ENCODE measurements around the gene UGDH. TPM values are rescaled to one million over a fixed set of nuclear protein-coding genes. Genes with fewer than 3 reads are reported as not detected.

UGDH gene
- total and polyA plus RNA-seq, 2 of the 13 experiments (the other 11 are each of a cell fraction or from before 2014, with no cell fraction given): 99.0 to 384 TPM

DNA sequence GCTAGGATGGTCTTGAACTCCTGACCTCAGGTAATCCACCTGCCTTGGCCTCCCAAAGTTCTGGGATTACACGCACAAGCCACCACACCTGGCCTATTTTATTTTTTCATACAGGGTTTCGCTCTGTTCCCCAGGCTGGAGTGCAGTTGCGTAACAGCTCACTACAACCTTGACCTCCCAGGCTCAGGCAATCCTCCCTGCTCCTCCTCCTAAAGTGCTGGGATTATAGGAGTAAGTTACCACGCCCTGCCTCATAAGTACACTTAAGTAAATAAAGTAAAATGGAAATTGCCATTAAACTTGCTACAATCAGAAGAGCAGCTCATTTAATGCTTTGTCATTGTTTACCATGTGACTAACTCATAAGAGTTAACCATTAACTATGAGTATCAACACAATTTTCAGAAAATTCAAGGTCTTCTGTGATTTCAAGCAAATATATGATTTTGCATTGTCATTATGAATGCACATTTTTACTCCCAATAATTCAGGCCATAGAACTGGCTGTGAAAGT lies 12.3 kb downstream of the UGDH start (continued):
- TF ChIP-seq STAG1 (CRISPR knock-in tag; IDR thresholded peaks at IDR 0.05): peak; percentile 37
- 0 out of 2 replicates have a peak, but pooled peaks have one; percentile 35 for TF ChIP-seq ZBTB21 (CRISPR knock-in tag; IDR thresholded peaks at IDR 0.05)
- peak; percentile 93 for TF ChIP-seq POGZ (CRISPR knock-in tag; IDR thresholded peaks at IDR 0.05)
- no peak for TF ChIP-seq ZFP62 (CRISPR knock-in tag; IDR thresholded peaks at IDR 0.05)
- peak; percentile 44; the same call in 1 of the 2 replicates for TF ChIP-seq ZFP36L1 (CRISPR knock-in tag; IDR thresholded peaks at IDR 0.05)
- TF ChIP-seq, protein P1, sequence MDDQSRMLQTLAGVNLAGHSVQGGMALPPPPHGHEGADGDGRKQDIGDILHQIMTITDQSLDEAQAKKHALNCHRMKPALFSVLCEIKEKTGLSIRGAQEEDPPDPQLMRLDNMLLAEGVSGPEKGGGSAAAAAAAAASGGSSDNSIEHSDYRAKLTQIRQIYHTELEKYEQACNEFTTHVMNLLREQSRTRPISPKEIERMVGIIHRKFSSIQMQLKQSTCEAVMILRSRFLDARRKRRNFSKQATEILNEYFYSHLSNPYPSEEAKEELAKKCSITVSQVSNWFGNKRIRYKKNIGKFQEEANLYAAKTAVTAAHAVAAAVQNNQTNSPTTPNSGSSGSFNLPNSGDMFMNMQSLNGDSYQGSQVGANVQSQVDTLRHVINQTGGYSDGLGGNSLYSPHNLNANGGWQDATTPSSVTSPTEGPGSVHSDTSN (CRISPR knock-in tag; IDR thresholded peaks at IDR 0.05; ENCODE audit: borderline replicate concordance): no peak
- TF ChIP-seq KLF11 (CRISPR knock-in tag; IDR thresholded peaks at IDR 0.05): peak; percentile 84
- peak; percentile 81 for TF ChIP-seq RFXAP (CRISPR knock-in tag; IDR thresholded peaks at IDR 0.05; ENCODE audit: borderline replicate concordance)
- no peak for TF ChIP-seq ZNF496 (CRISPR knock-in tag; IDR thresholded peaks at IDR 0.05; ENCODE audit: insufficient replicate concordance)
- TF ChIP-seq ZNF781 (CRISPR knock-in tag; IDR thresholded peaks at IDR 0.05; ENCODE audit: borderline replicate concordance, not compliant biosample characterization): peak; percentile 39
- TF ChIP-seq FOXJ3 (CRISPR knock-in tag; IDR thresholded peaks at IDR 0.05; ENCODE audit: borderline replicate concordance): peak; percentile 93; the same call in 1 of the 2 replicates
- TF ChIP-seq TAF1 (CRISPR knock-in tag; IDR thresholded peaks at IDR 0.05): peak; percentile 39; the same call in 1 of the 2 replicates
- no peak for TF ChIP-seq ZNF569 (CRISPR knock-in tag; IDR thresholded peaks at IDR 0.05; ENCODE audit: borderline replicate concordance)
- TF ChIP-seq GATA4 (IDR thresholded peaks at IDR 0.05; ENCODE audit: borderline replicate concordance, low read depth): peak; percentile 80; the same call in 1 of the 2 replicates
- TF ChIP-seq, protein P2, sequence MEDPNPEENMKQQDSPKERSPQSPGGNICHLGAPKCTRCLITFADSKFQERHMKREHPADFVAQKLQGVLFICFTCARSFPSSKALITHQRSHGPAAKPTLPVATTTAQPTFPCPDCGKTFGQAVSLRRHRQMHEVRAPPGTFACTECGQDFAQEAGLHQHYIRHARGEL (CRISPR knock-in tag; IDR thresholded peaks at IDR 0.05): no peak
- TF ChIP-seq, protein P3, sequence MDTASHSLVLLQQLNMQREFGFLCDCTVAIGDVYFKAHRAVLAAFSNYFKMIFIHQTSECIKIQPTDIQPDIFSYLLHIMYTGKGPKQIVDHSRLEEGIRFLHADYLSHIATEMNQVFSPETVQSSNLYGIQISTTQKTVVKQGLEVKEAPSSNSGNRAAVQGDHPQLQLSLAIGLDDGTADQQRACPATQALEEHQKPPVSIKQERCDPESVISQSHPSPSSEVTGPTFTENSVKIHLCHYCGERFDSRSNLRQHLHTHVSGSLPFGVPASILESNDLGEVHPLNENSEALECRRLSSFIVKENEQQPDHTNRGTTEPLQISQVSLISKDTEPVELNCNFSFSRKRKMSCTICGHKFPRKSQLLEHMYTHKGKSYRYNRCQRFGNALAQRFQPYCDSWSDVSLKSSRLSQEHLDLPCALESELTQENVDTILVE (CRISPR knock-in tag; IDR thresholded peaks at IDR 0.05): peak; percentile 84; the same call in 1 of the 2 replicates
- no peak for TF ChIP-seq ZNF737 (CRISPR knock-in tag; IDR thresholded peaks at IDR 0.05; ENCODE audit: borderline replicate concordance)
- no peak for TF ChIP-seq ZNF101 (CRISPR knock-in tag; IDR thresholded peaks at IDR 0.05; ENCODE audit: borderline replicate concordance, low read depth)
- TF ChIP-seq RXRA (CRISPR knock-in tag; IDR thresholded peaks at IDR 0.05): peak; percentile 98
- peak; percentile 99 for TF ChIP-seq CEBPG (CRISPR knock-in tag; IDR thresholded peaks at IDR 0.05)
- TF ChIP-seq, protein P4, sequence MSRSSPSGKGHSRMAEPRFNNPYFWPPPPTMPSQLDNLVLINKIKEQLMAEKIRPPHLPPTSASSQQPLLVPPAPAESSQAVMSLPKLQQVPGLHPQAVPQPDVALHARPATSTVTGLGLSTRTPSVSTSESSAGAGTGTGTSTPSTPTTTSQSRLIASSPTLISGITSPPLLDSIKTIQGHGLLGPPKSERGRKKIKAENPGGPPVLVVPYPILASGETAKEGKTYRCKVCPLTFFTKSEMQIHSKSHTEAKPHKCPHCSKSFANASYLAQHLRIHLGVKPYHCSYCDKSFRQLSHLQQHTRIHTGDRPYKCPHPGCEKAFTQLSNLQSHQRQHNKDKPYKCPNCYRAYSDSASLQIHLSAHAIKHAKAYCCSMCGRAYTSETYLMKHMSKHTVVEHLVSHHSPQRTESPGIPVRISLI (CRISPR knock-in tag; IDR thresholded peaks at IDR 0.05; ENCODE audit: borderline replicate concordance): peak; percentile 83; the same call in 1 of the 2 replicates
- no peak for TF ChIP-seq SSRP1 (CRISPR knock-in tag; IDR thresholded peaks at IDR 0.05)
- peak; percentile 91 for TF ChIP-seq ZFP1 (CRISPR knock-in tag; IDR thresholded peaks at IDR 0.05)
- TF ChIP-seq KMT2A (CRISPR knock-in tag; IDR thresholded peaks at IDR 0.05): peak; percentile 58; the same call in 1 of the 2 replicates
- TF ChIP-seq, protein P5, sequence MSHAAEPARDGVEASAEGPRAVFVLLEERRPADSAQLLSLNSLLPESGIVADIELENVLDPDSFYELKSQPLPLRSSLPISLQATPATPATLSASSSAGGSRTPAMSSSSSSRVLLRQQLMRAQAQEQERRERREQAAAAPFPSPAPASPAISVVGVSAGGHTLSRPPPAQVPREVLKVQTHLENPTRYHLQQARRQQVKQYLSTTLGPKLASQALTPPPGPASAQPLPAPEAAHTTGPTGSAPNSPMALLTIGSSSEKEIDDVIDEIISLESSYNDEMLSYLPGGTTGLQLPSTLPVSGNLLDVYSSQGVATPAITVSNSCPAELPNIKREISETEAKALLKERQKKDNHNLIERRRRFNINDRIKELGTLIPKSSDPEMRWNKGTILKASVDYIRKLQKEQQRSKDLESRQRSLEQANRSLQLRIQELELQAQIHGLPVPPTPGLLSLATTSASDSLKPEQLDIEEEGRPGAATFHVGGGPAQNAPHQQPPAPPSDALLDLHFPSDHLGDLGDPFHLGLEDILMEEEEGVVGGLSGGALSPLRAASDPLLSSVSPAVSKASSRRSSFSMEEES (CRISPR knock-in tag; IDR thresholded peaks at IDR 0.05): peak; percentile 91
- 0 out of 2 replicates have a peak, but pooled peaks have one; percentile 42 for TF ChIP-seq ZNF451 (CRISPR knock-in tag; IDR thresholded peaks at IDR 0.05)
- TF ChIP-seq ZBTB3 (CRISPR knock-in tag; IDR thresholded peaks at IDR 0.05; ENCODE audit: borderline replicate concordance, low read depth): 0 out of 2 replicates have a peak, but pooled peaks have one; percentile 28
